Neural cell (in vitro differentiated cells): Measurements from ENCODE around the gene FAXDC2. TPM values are rescaled to one million over a fixed set of nuclear protein-coding genes. Genes with fewer than 3 reads are reported as not detected.

Experiments
- H2AFZ ChIP-seq: fragments of 200-600, 300-800 bp; sonication (generic), shearing (Covaris generic); 2 replicates; pipeline ENCODE4 v1.6.0; 2014; ENCODE audit warnings: low read depth, mild to moderate bottlenecking, antibody characterized with exemption, low read length, moderate library complexity
- H3F3A ChIP-seq: fragments of 200-600 bp; shearing (Covaris generic); 2 replicates; pipeline ENCODE4 v1.6.1; 2016; ENCODE audit warnings: mild to moderate bottlenecking, moderate library complexity, mixed read lengths, antibody characterized with exemption, low read length; ENCODE audit not compliant: insufficient read depth, poor library complexity, severe bottlenecking
- H3K27ac ChIP-seq: fragments of 200-600, 300-800 bp; sonication (generic), shearing (Covaris generic); 2 replicates; pipeline ENCODE4 v1.5.1; 2014; ENCODE audit warnings: mild to moderate bottlenecking, low read length, moderate library complexity
- H3K27me3 ChIP-seq: fragments of 300-800, 200-600 bp; sonication (generic), shearing (Covaris generic); 2 replicates; pipeline ENCODE4 v1.6.0; 2014; ENCODE audit warnings: mild to moderate bottlenecking, low read depth, low read length, moderate library complexity; ENCODE audit not compliant: insufficient read depth
- H3K36me3 ChIP-seq: fragments of 300-800, 200-600 bp; sonication (generic), shearing (Covaris generic); 2 replicates; pipeline ENCODE4 v1.5.1; 2014; ENCODE audit warnings: mild to moderate bottlenecking, antibody characterized with exemption, low read length, moderate library complexity; ENCODE audit not compliant: insufficient read depth
- H3K4me2 ChIP-seq: fragments of 300-800, 200-600 bp; sonication (generic), shearing (Covaris generic); 2 replicates; pipeline ENCODE4 v1.6.0; 2014; ENCODE audit warnings: mild to moderate bottlenecking, low read length
- H3K4me3 ChIP-seq: fragments of 300-800, 200-600 bp; sonication (generic), shearing (Covaris generic); 2 replicates; pipeline ENCODE4 v1.5.1; 2014; ENCODE audit warnings: mild to moderate bottlenecking, low read length, moderate library complexity
- H3K79me2 ChIP-seq: fragments of 200-600 bp; shearing (Covaris generic); replicated peaks from 2 replicates; pipeline ENCODE4 v1.6.0; 2014; ENCODE audit warnings: mild to moderate bottlenecking, low read length, moderate library complexity; ENCODE audit not compliant: insufficient read depth
- H3K9ac ChIP-seq: fragments of 300-800, 200-600 bp; sonication (generic), shearing (Covaris generic); 2 replicates; pipeline ENCODE4 v1.6.1; 2016; ENCODE audit warnings: mild to moderate bottlenecking, low read length, mixed read lengths
- H3K9me2 ChIP-seq: fragments of 200-600 bp; shearing (Covaris generic); 2 replicates; pipeline ENCODE4 v1.6.1; 2016; ENCODE audit warnings: mild to moderate bottlenecking, low read length, mixed read lengths; ENCODE audit not compliant: insufficient read depth
- H3K9me3 ChIP-seq: fragments of 200-600, 300-800 bp; sonication (generic), shearing (Covaris generic); 2 replicates; pipeline ENCODE4 v1.6.1; 2016; ENCODE audit warnings: mild to moderate bottlenecking, mixed run types, low read length, moderate library complexity, mixed read lengths
- H4K20me1 ChIP-seq: fragments of 200-600 bp; shearing (Covaris generic); 2 replicates; pipeline ENCODE4 v1.6.1; 2016; ENCODE audit warnings: mild to moderate bottlenecking, mixed run types; ENCODE audit not compliant: insufficient read depth
- CTCF ChIP-seq: fragments of 450-650 bp; IDR thresholded peaks from 2 replicates; pipeline ENCODE4 v1.5.1; 2014; ENCODE audit warnings: antibody characterized with exemption, mild to moderate bottlenecking, moderate library complexity; ENCODE audit not compliant: poor library complexity, severe bottlenecking
- EP300 ChIP-seq: fragments of 450-650 bp; conservative IDR thresholded peaks from 2 replicates; pipeline ENCODE4 v1.6.1; 2014; ENCODE audit warnings: antibody characterized with exemption, mild to moderate bottlenecking, moderate library complexity; ENCODE audit not compliant: poor library complexity, severe bottlenecking
- EZH2 ChIP-seq: fragments of 200-600, 300-800 bp; shearing (Covaris generic), sonication (generic); IDR thresholded peaks from 2 replicates; pipeline ENCODE4 v1.6.1; 2014; ENCODE audit warnings: antibody characterized with exemption, low read length, borderline replicate concordance, mild to moderate bottlenecking; ENCODE audit not compliant: insufficient read depth, poor library complexity, severe bottlenecking
- TAF1 ChIP-seq: IDR thresholded peaks from 2 replicates; pipeline ENCODE4 v1.6.1; 2012; ENCODE audit warnings: low read depth
- polyA plus RNA-seq: library from polyadenylated mRNA; depleted of rRNA; stranded (reverse); fragments of >200 nt; gene quantifications from 2 replicates; pipeline ENCODE4 v1.2.3, GENCODE V29; 2014
- TF ChIP-seq, protein P1 (sequence below): IDR thresholded peaks from 2 replicates; pipeline ENCODE4 v1.6.1; 2012; ENCODE audit warnings: borderline replicate concordance

The FAXDC2 gene
- polyA plus RNA-seq, 1 donor from 2014 or later: 0.12 TPM

GRCh38 chr5:154800582-154800981, 49.8 kb downstream of the FAXDC2 start:
- H3K27me3 ChIP-seq: no peaks in the 10 kb centered on the region
- no peaks in the 10 kb centered on the region for H3K9me3 ChIP-seq
- no peak overlapping the region for H3K9ac ChIP-seq
- no peak overlapping the region for H2AFZ ChIP-seq
- H3K9me2 ChIP-seq: no peaks in the 10 kb centered on the region
- H3K27ac ChIP-seq: no peak overlapping the region
- H3K79me2 ChIP-seq: no peaks in the 10 kb centered on the region
- H3K4me2 ChIP-seq: no peak overlapping the region
- peaks cover 10% of the 10 kb centered on the region for H3K36me3 ChIP-seq
- TF ChIP-seq TAF1 (no peak), EZH2 (no peak), CTCF (no peak), EP300 (no peak)
- TF ChIP-seq, protein P1, sequence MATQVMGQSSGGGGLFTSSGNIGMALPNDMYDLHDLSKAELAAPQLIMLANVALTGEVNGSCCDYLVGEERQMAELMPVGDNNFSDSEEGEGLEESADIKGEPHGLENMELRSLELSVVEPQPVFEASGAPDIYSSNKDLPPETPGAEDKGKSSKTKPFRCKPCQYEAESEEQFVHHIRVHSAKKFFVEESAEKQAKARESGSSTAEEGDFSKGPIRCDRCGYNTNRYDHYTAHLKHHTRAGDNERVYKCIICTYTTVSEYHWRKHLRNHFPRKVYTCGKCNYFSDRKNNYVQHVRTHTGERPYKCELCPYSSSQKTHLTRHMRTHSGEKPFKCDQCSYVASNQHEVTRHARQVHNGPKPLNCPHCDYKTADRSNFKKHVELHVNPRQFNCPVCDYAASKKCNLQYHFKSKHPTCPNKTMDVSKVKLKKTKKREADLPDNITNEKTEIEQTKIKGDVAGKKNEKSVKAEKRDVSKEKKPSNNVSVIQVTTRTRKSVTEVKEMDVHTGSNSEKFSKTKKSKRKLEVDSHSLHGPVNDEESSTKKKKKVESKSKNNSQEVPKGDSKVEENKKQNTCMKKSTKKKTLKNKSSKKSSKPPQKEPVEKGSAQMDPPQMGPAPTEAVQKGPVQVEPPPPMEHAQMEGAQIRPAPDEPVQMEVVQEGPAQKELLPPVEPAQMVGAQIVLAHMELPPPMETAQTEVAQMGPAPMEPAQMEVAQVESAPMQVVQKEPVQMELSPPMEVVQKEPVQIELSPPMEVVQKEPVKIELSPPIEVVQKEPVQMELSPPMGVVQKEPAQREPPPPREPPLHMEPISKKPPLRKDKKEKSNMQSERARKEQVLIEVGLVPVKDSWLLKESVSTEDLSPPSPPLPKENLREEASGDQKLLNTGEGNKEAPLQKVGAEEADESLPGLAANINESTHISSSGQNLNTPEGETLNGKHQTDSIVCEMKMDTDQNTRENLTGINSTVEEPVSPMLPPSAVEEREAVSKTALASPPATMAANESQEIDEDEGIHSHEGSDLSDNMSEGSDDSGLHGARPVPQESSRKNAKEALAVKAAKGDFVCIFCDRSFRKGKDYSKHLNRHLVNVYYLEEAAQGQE: no peak
- no peaks in the 10 kb centered on the region for H4K20me1 ChIP-seq
- no peaks in the 10 kb centered on the region for H3F3A ChIP-seq
- H3K4me3 ChIP-seq: no peak overlapping the region

GRCh38 chr5:154797762-154798161, 52.6 kb downstream of the FAXDC2 start:
- Histone ChIP-seq H3K27ac (no peak overlapping the region), H3F3A (no peaks in the 10 kb centered on the region), H4K20me1 (no peaks in the 10 kb centered on the region), H3K4me3 (no peak overlapping the region), H3K79me2 (no peaks in the 10 kb centered on the region), H2AFZ (no peak overlapping the region), H3K9me2 (no peaks in the 10 kb centered on the region), H3K36me3 (peaks cover 25% of the 10 kb centered on the region), H3K27me3 (no peaks in the 10 kb centered on the region), H3K9me3 (no peaks in the 10 kb centered on the region), H3K9ac (no peak overlapping the region), H3K4me2 (no peak overlapping the region)
- no peak for TF ChIP-seq EZH2
- TF ChIP-seq, protein P1: no peak
- no peak for TF ChIP-seq CTCF
